Activated CD4-positive, alpha-beta memory T cell treated with anti-CD3 and anti-CD28 coated beads, Interleukin-2, amount 10 ng/mL, durations not matched to agents 7 days and 5 days (primary cell): ENCODE measurements around the gene ATG16L2. TPM values are rescaled to one million over a fixed set of nuclear protein-coding genes. Genes with fewer than 3 reads are reported as not detected.

Source experiments
- CTCF ChIA-PET: fragments of 350-600 bp; sonication (Branson Sonifier 250); formaldehyde crosslinking; loops from one replicate; lab custom pipeline; 2021; ENCODE audit warnings: antibody characterized with exemption, inconsistent platforms; lab: Charles Lee
- POLR2A ChIA-PET: fragments of 350-600 bp; sonication (Branson Sonifier 250); formaldehyde crosslinking; loops from one replicate; lab custom pipeline; 2021; ENCODE audit warnings: antibody characterized with exemption; lab: Charles Lee
- DNase-seq: peaks from one replicate; pipeline ENCODE4 v3.0.0-alpha.2; 2020
- H3K27ac Mint-ChIP-seq: one replicate; pipeline ENCODE4 v1.8.0; 2021; ENCODE audit warnings: mild to moderate bottlenecking, mixed read lengths
- H3K27me3 Mint-ChIP-seq: one replicate; pipeline ENCODE4 v1.8.0; 2021; ENCODE audit warnings: mixed read lengths
- H3K36me3 Mint-ChIP-seq: one replicate; pipeline ENCODE4 v1.8.0; 2021; ENCODE audit warnings: low read depth, mixed read lengths
- H3K4me1 Mint-ChIP-seq: one replicate; pipeline ENCODE4 v1.8.0; 2021; ENCODE audit warnings: mixed read lengths
- H3K4me3 Mint-ChIP-seq: one replicate; pipeline ENCODE4 v1.8.0; 2021; ENCODE audit warnings: mild to moderate bottlenecking, mixed read lengths
- H3K9me3 Mint-ChIP-seq: one replicate; pipeline ENCODE4 v1.8.0; 2021; ENCODE audit warnings: mixed read lengths
- total RNA-seq, 2 experiments: library from RNA; stranded (reverse); gene quantifications; one replicate each; pipeline ENCODE4 v1.2.3, GENCODE V29; 2021

ATG16L2 gene
- total RNA-seq, 2 experiments from 2014 or later, result 135 to 137 TPM

DNA sequence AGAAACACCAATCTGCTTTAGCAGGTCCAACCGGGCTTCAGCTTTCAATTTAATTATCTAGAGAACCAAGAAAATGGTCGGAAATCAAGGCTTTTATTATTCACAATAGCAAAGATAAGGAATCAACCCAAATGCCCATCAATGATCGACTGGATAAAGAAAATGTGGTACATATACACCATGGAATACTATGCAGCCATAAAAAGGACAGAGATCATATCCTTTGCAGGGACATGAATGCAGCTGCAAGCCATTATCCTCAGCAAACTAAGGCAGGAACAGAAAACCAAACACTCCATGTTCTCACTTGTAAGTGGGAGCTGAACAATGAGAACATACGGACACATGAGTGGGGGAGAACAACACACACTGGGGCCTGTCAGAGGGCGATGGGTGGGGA is 53.8 kb downstream of the ATG16L2 start:
- ChIA-PET CTCF (interaction anchor here (1.0 kb wide), 1 partner anchor 22 kb away, joined by 3 read pairs; no protein-coding TSS in a partner anchor), POLR2A (no interaction called here)
- Mint-ChIP-seq H3K27me3 (no peaks in the 10 kb centered on the region), H3K9me3 (no peaks in the 10 kb centered on the region), H3K4me3 (no peak overlapping the region), H3K36me3 (peaks cover 16% of the 10 kb centered on the region), H3K4me1 (peaks cover 16% of the 10 kb centered on the region), H3K27ac (no peak overlapping the region)
- no peak for DNase-seq

GRCh38 chr11:72869831-72870230 is 55.6 kb downstream of the ATG16L2 start:
- ChIA-PET POLR2A (no interaction called here), CTCF (interaction anchor here (1.2 kb wide), 1 partner anchor 10 kb away, joined by 5 read pairs; no protein-coding TSS in a partner anchor)
- H3K4me3 Mint-ChIP-seq, result no peak overlapping the region

GRCh38 chr11:72871119-72871518 is 56.9 kb downstream of the ATG16L2 start:
- CTCF ChIA-PET, result interaction anchor here (0.7 kb wide), 1 partner anchor 203 kb away, joined by 3 read pairs; no protein-coding TSS in a partner anchor
- Mint-ChIP-seq H3K4me1 (peaks cover 16% of the 10 kb centered on the region), H3K27ac (no peak overlapping the region)

More at GRCh38 chr11:72869831-72870230, 55.6 kb downstream of the ATG16L2 start:
- Mint-ChIP-seq H3K9me3 (no peaks in the 10 kb centered on the region), H3K27me3 (no peaks in the 10 kb centered on the region), H3K36me3 (peaks cover 16% of the 10 kb centered on the region), H3K27ac (no peak overlapping the region), H3K4me1 (peaks cover 16% of the 10 kb centered on the region)
- no peak for DNase-seq

GRCh38 chr11:72872012-72872411 is 57.8 kb downstream of the ATG16L2 start:
- Mint-ChIP-seq H3K36me3 (peaks cover 18% of the 10 kb centered on the region), H3K9me3 (no peaks in the 10 kb centered on the region), H3K27ac (no peak overlapping the region), H3K4me3 (no peak overlapping the region), H3K27me3 (no peaks in the 10 kb centered on the region), H3K4me1 (peaks cover 16% of the 10 kb centered on the region)
- DNase-seq, result no peak
- ChIA-PET CTCF (no interaction called here), POLR2A (no interaction called here)

More at GRCh38 chr11:72871119-72871518, 56.9 kb downstream of the ATG16L2 start:
- no peaks in the 10 kb centered on the region for H3K9me3 Mint-ChIP-seq
- no peak overlapping the region for H3K4me3 Mint-ChIP-seq
- no peaks in the 10 kb centered on the region for H3K27me3 Mint-ChIP-seq
- POLR2A ChIA-PET, result interaction anchor here (0.6 kb wide), 1 partner anchor 321 kb away, joined by 3 read pairs; no protein-coding TSS in a partner anchor
- no peak for DNase-seq
- peaks cover 22% of the 10 kb centered on the region for H3K36me3 Mint-ChIP-seq

- no peak overlapping the region for H3K27ac Mint-ChIP-seq
- H3K27me3 Mint-ChIP-seq, result no peaks in the 10 kb centered on the region
- no peak for DNase-seq
- no peak overlapping the region for H3K4me3 Mint-ChIP-seq
- H3K4me1 Mint-ChIP-seq, result no peaks in the 10 kb centered on the region
- peaks cover 8% of the 10 kb centered on the region for H3K36me3 Mint-ChIP-seq
- CTCF ChIA-PET, result no interaction called here
- H3K9me3 Mint-ChIP-seq, result no peaks in the 10 kb centered on the region
- POLR2A ChIA-PET, result interaction anchor here (1.0 kb wide), 1 partner anchor 11 kb away, joined by 4 read pairs; no protein-coding TSS in a partner anchor
Measured at GRCh38 chr11:72875736-72876135, 61.5 kb downstream of the ATG16L2 start.

- H3K36me3 Mint-ChIP-seq, result peaks cover 12% of the 10 kb centered on the region
- H3K27ac Mint-ChIP-seq, result no peak overlapping the region
- ChIA-PET CTCF (no interaction called here), POLR2A (no interaction called here)
- H3K27me3 Mint-ChIP-seq, result no peaks in the 10 kb centered on the region
- DNase-seq, result no peak
- no peaks in the 10 kb centered on the region for H3K4me1 Mint-ChIP-seq
- no peaks in the 10 kb centered on the region for H3K9me3 Mint-ChIP-seq
- no peak overlapping the region for H3K4me3 Mint-ChIP-seq
Measured at GRCh38 chr11:72876147-72876546, 61.9 kb downstream of the ATG16L2 start.

Other genes with a start within 250 kb of the ATG16L2 start
- gene PDE2A, start 140.0 kb upstream of the ATG16L2 start, total RNA-seq, result 1 to 10 TPM in 1 of 2 experiments, under 1 TPM in 1; 0.93 to 1.8 TPM
- 100 to 1,000 TPM; 108 to 109 TPM for gene ARAP1, start 62.0 kb upstream of the ATG16L2 start, total RNA-seq
- 10 to 100 TPM; 11.3 to 11.6 TPM for gene STARD10, start 20.4 kb upstream of the ATG16L2 start, total RNA-seq